Stimulated activated CD4-positive, alpha-beta T cell treated with anti-CD3 and anti-CD28 coated beads, Interleukin-12 subunit alpha, Interleukin-12 subunit beta, amount 100 ng/mL, for 4 hours (primary cell): ENCODE results near the gene NCOA7.
"Not testable (repeated sequence)": the region's sequence is repeated elsewhere in the genome, so short reads cannot be mapped to it uniquely, and the experiment has no call there.

Experiments used
- DNase-seq: peaks from one replicate; pipeline ENCODE4 v3.0.0-alpha.2; 2020

NCOA7 gene

GRCh38 chr6:125924169-125924568 is 133.4 kb downstream of the NCOA7 start:
- DNase-seq: no peak

DNA sequence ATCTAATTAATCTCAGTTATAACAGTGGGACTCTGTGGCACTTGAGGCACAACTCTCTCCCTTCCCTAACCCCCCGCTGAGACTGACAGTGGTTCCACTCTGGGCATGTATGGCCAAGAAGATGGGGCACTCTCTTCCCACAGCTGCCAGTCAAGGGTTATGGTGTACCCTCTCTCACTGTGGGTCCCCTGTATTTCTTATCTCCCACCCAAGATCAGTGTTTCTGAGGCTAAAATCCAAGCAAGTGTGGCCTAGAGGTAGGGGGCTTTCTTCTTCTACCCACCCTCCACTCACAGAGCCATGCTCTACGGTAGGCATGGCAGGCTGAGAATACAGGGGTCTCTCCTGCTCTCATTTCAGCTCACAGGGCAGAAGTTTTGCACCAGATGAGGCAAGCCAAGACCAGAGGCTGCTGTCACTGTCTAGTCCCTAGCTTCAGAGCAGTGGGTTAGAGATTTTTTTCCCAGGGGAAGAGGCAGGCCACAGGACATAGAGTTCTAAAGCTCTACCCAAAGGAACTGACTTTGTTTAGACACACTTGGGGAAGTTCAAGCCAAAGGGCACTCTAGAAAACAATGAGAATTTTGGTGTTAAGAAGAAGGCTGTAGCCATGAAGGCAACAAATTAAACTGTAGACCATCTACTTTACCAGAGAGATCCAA is 134.1 kb downstream of the NCOA7 start:
- DNase-seq: no peak

DNA sequence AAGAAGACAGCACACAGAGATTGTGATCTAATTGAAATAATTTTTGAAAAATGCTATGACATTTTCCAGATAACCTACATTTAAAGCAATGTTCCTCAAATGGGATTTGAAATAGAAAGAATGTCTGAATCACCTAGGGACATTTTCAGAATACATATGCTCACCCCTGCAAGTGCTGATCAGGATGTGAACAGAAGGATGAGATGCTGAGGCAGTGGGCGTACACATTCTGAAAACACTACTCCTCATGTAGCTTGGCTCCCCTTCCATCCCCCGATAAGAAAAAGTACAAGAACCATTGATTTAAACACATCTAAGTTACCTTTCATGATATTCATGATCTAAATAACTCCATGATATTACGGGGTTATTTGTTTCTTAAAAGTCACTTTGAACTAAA is 136.0 kb downstream of the NCOA7 start:
- no peak for DNase-seq

DNA sequence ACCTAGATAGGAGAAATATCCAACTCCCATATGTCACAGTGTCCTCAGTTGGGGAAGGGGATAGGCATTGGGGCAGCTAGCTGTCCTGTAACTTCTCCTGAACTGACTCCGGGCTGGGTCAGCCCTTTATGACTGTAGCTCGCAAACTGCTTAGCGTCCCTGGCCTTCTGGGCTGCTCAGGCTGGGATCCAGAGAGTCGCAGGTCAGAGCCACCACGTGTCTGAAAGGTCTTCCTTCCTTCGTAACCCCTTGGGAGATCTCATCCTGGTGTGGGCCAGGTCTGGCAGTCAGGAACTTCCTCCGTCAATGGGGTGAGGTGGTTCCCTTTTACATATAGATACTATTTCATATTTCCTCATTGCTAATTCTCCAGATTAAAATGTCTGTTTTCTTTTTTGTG is 137.0 kb downstream of the NCOA7 start:
- no peak for DNase-seq

DNA sequence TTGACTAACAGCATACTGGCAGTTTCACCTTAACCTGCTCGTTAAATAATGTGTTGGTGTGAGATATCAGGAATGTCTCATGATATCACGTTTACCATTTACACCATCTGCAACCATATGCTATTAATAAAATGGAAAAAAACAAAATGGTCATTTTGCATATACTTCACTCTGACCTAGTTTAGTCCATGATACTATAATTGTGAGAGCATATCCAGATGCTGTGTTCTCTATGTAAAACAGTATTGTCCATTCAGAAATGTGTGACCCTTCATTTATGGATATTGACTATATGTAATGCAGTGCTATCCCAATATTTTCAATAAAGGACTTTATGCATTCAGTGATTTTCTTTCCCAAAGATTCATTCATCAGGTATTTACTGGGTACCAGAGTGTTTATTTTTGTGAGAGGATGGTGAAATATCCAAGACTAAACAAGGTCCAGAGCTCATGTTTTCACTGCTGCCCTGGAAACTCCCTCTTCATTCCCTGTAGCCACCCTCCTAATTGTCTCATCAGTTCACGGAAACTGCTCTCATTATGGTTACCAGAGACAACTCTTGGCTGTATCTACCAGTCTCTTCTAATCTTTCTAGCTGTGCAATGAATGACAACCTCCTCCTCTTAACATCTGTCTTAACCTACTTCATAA is 140.1 kb downstream of the NCOA7 start:
- DNase-seq: no peak

DNA sequence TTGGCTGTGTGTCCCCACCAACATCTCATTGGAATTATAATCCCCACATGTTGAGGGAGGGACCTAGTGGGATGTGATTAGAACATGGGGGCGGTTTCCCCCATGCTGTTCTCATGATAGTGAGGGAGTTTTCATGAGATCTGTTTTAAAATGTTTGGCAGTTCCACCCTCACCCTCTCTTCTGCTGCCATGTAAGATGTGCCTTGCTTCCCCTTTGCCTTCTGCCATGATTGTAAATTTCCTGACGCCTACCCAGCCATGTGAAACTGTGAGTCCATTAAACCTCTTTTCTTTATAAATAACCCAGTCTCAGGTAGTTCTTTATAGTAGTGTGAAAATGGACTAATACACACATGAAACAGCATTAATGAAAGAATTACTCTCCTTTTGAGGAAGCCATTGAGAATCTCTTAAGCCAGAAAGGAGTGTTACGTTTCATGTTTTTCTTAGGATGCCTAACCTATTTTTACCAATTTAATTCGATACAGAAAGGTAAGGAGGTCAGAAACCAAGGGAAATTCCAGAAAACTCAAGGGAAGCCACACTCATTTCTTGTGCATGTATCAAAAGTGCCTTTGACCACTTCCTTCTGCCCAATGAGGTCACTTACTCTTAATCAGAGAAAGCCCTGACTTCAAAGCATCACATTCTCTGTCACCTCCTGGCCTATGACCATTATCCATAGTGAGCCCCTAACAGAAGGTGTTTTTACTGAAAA is 141.1 kb downstream of the NCOA7 start:
- DNase-seq: no peak

- no peak for DNase-seq
Observed at GRCh38 chr6:125932451-125932795, 141.7 kb downstream of the NCOA7 start.

GRCh38 chr6:125935520-125935919 is 144.8 kb downstream of the NCOA7 start:
- not testable (repeated sequence) for DNase-seq

DNA sequence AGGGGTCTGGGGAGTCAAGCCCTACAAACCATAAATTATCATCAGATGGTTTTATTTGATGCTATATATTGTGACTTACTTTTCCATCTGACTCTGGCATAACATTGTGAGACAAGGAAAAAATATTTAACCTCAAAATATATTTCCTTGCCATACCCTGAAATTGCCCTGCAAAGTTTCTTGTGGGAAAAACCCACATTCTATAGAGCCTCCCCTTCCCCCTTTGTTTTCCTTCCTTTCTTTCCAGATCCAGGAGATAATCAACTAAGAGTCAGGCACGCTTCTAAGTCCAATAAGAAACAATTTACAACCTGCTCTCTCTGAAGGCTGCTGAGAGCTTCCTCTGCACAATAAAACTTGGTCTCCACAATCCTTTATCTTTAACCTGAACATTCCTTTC is 148.3 kb downstream of the NCOA7 start:
- no peak for DNase-seq

DNA sequence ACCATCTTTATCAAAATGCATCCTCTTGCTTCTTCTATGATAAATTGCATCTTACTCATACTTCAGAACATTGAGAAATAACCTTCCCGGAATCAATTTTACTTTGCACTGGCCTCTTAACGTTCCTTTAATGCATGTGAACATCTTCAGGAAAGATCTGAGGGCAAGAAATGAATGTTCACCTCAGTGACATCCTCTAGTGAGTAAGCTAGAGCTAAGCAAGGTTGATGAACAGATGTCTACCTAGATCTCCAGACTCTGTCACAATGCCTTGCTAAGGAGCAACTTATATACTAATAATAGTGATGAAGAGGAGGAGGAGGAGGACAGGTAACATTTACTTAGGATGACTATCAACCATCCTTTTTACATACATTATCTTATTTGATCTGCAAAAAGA is 149.0 kb downstream of the NCOA7 start:
- DNase-seq: no peak

DNA sequence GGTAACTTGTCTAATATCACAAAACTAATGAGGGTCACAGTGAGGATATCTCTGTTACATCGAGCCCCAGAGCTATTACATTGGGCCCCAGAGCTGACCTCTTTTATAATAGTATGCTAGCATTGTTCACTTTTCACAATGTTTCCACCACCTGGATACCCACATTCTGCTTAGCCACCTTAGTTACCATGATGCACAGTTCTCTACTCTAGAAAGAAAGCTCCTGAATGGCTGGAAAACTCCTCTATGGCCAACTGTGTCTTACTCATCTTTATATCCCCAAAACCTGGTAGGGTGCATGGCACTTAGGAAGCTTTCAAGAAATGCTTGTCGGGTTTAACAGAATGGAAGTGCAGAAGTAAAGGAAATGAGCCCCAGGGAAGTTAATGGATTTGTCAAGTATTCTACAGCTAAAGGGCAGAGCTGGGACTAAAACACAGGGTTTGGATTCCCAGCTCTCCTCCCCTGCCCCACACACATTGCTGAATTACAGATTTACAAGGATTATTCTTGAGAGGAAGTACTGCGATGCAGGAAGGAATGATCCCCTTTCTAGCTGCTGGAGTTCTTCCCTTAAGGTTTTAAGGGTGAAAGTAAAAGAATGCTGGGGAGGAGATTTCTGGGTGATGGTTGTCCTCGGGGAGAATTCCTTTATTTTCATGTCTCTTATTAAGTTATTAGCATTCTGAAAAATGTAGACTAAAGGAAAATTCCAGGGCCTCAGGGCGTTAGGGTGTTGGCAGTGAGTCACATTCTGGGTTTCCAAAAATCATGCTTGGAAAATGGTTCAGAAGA is 149.7 kb downstream of the NCOA7 start:
- DNase-seq: no peak

GRCh38 chr6:125942672-125943527 is 152.1 kb downstream of the NCOA7 start:
- DNase-seq: no peak

DNA sequence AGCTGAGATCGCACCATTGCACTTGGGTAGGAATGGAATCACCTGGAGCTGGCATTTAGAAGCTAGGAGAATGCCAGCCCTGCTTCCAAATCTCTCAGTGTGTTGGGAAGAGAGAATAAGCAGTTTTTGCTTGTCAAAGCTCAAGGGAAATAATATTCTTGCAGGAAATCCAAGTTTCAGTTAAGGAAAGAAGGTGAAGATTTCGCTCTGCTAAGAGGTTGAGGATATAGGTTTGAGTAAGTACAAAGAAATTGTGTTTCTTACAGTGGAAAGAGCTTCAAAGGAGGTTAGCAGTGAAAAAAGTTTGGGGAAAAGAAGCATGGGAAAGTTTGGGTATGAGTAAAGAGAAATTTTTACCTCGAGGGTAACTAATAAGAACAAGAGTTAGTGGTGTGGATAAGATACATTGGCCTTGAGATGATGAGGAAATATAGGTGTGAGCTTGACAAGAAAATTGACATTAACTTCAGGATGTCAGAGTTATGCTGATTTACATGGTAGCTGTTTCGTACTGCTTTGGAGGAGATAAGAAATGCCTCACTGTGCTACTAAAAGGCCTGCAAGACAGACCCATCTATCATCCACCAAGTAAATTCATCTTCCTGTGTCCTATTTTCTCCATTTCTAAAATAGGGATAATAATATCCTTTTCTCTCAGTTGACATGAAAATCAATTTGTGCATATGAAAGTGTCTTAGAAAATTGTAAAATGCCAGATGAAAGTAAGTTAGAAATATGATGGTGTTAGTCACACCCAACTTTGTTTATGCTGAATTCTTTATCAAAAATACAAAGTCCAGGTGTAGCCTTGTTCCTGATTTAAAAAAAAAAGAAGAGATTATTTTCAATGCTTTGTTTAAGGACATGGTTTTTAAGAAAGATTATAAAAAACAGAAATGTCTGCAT is 153.0 kb downstream of the NCOA7 start:
- DNase-seq: no peak

GRCh38 chr6:125944434-125944816 is 153.7 kb downstream of the NCOA7 start:
- DNase-seq: no peak

DNA sequence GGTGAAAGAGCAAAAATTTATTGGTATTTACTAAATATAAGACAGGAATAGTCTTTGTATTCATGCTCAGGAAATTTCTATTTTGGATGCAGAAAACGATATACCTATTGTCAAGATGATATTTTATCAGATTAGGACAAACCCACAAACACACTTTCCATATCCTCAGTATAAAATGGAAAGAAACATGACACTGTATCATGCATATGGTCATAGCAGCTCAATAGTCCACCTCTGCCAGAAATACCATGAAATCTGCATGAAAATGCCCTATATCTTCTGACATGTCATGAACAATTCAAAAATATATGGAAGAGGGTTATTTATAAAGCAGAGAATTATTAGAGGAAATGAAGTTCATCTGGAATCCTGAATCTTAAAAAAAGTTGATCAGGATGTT is 154.1 kb downstream of the NCOA7 start:
- DNase-seq: no peak

- DNase-seq: no peak
Observed at GRCh38 chr6:125945378-125946141, 154.8 kb downstream of the NCOA7 start.

- DNase-seq: no peak
Observed at GRCh38 chr6:125947615-125948014, 156.9 kb downstream of the NCOA7 start.

DNA sequence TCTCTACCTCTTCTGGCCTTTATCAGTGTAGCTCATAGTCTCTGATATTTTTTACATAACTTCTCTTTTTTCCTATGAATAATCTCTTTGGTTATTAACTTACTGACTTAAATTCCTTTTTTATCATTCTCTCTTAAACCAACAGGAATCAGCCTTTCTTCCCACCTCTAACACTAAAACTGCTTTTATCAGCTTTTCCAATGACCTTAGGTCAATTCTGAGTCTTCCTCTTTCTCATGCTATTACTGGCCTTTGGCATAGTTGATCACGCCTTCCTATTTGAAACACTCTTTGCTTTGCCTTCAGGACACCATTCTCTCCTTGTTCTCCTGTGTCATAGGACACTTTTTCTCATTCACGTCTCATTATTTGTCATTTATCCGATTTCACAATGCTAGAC is 157.7 kb downstream of the NCOA7 start:
- DNase-seq: no peak

- DNase-seq: no peak
Observed at GRCh38 chr6:125949069-125949468, 158.3 kb downstream of the NCOA7 start.

GRCh38 chr6:125950293-125950692 is 159.5 kb downstream of the NCOA7 start:
- no peak for DNase-seq

- DNase-seq: not testable (repeated sequence)
Observed at GRCh38 chr6:125950716-125951115, 160.0 kb downstream of the NCOA7 start.
